Measurements from ENCODE around the gene MYLK.
"Not testable (repeated sequence)": the region's sequence is repeated elsewhere in the genome, so short reads cannot be mapped to it uniquely, and the experiment has no call there.

The MYLK gene

GRCh38 chr3:123723522-123724168 is 160.5 kb downstream of the MYLK start:
- DNase-seq (ENCODE audit: low read depth in 2 of 2): peak; percentile 59 to 60

- DNase-seq (ENCODE audit: low read depth in 2 of 2): no peak
Observed at GRCh38 chr3:123723070-123723469, 161.1 kb downstream of the MYLK start.

- DNase-seq (ENCODE audit: low read depth in 2 of 2): no peak
Observed at GRCh38 chr3:123722456-123722855, 161.7 kb downstream of the MYLK start.

GRCh38 chr3:123722021-123722420 is 162.1 kb downstream of the MYLK start:
- no peak for DNase-seq (ENCODE audit: low read depth in 2 of 2)

- not testable (repeated sequence) for DNase-seq (ENCODE audit: low read depth in 2 of 2)
Observed at GRCh38 chr3:123721095-123721689, 162.9 kb downstream of the MYLK start.

GRCh38 chr3:123720638-123721037 is 163.5 kb downstream of the MYLK start:
- DNase-seq (ENCODE audit: low read depth in 2 of 2): no peak

GRCh38 chr3:123719862-123720453 is 164.2 kb downstream of the MYLK start:
- DNase-seq (ENCODE audit: low read depth in 2 of 2): no peak

GRCh38 chr3:123719061-123719756 is 164.9 kb downstream of the MYLK start:
- peak; percentile 52 to 54 for DNase-seq (ENCODE audit: low read depth in 2 of 2)

GRCh38 chr3:123718108-123718507 is 166.0 kb downstream of the MYLK start:
- DNase-seq (ENCODE audit: low read depth in 2 of 2): no peak

GRCh38 chr3:123717451-123717850 is 166.7 kb downstream of the MYLK start:
- peak; percentile 65 to 71 for DNase-seq (ENCODE audit: low read depth in 2 of 2)

- no peak for DNase-seq (ENCODE audit: low read depth in 2 of 2)
Observed at GRCh38 chr3:123716411-123716810, 167.7 kb downstream of the MYLK start.

- DNase-seq (ENCODE audit: low read depth in 2 of 2): no peak
Observed at GRCh38 chr3:123713211-123713610, 170.9 kb downstream of the MYLK start.

- no peak for DNase-seq (ENCODE audit: low read depth in 2 of 2)
Observed at GRCh38 chr3:123712077-123712860, 171.9 kb downstream of the MYLK start.

GRCh38 chr3:123711356-123711755 is 172.8 kb downstream of the MYLK start:
- DNase-seq (ENCODE audit: low read depth in 2 of 2): no peak

GRCh38 chr3:123708531-123708930 is 175.6 kb downstream of the MYLK start:
- DNase-seq (ENCODE audit: low read depth in 2 of 2): no peak

- not testable (repeated sequence) for DNase-seq (ENCODE audit: low read depth in 2 of 2)
Observed at GRCh38 chr3:123707641-123708040, 176.5 kb downstream of the MYLK start.

GRCh38 chr3:123706871-123707270 is 177.3 kb downstream of the MYLK start:
- no peak for DNase-seq (ENCODE audit: low read depth in 2 of 2)

- DNase-seq (ENCODE audit: low read depth in 2 of 2): no peak
Observed at GRCh38 chr3:123705488-123706285, 178.4 kb downstream of the MYLK start.

- not testable (repeated sequence) for DNase-seq (ENCODE audit: low read depth in 2 of 2)
Observed at GRCh38 chr3:123703663-123704062, 180.5 kb downstream of the MYLK start.

GRCh38 chr3:123702720-123703119 is 181.4 kb downstream of the MYLK start:
- no peak for DNase-seq (ENCODE audit: low read depth in 2 of 2)

GRCh38 chr3:123702057-123702456 is 182.1 kb downstream of the MYLK start:
- DNase-seq (ENCODE audit: low read depth in 2 of 2): not testable (repeated sequence)
